Left ventricle myocardium inferior (tissue), 1 donor: ENCODE results near the gene LARGE1. TPM values are rescaled to one million over a fixed set of nuclear protein-coding genes. Genes with fewer than 3 reads are reported as not detected.

ENCODE experiments used
- DNase-seq: peaks from one replicate; pipeline ENCODE4 v3.0.0-alpha.2; 2020
- H3K27ac ChIP-seq: fragments of 200-600 bp; replicated peaks from 2 replicates; pipeline ENCODE4 v1.8.0; 2021
- H3K27me3 ChIP-seq: fragments of 200-600 bp; 2 replicates; pipeline ENCODE4 v1.8.0; 2021; ENCODE audit warnings: low read depth
- H3K36me3 ChIP-seq: fragments of 200-600 bp; 2 replicates; pipeline ENCODE4 v1.8.0; 2021
- H3K4me1 ChIP-seq: fragments of 200-600 bp; 2 replicates; pipeline ENCODE4 v1.8.0; 2021
- H3K4me3 ChIP-seq: fragments of 200-600 bp; 2 replicates; pipeline ENCODE4 v1.8.0; 2021; ENCODE audit warnings: mild to moderate bottlenecking, moderate library complexity
- H3K9me3 ChIP-seq: fragments of 200-600 bp; replicated peaks from 2 replicates; pipeline ENCODE4 v1.8.0; 2021
- intact Hi-C: fragments of 100-400 bp; cut with micrococcal nuclease; formaldehyde crosslinking; loops from one replicate; pipeline ENCODE4 v1.11.0; 2022
- long read RNA-seq: library from polyadenylated mRNA; unstranded; transcript quantifications from one replicate; pipeline ENCODE4 v2.0.0, GENCODE V29; 2021
- total RNA-seq: library from RNA; stranded (reverse); fragmentation: NEBNext Ultra II Directional; extraction: Animal tissue kit (Norgen Biotek cat#: 25700); gene quantifications from one replicate; pipeline ENCODE4 v1.2.1, GENCODE V29; 2021
- TF ChIP-seq, protein P1 (sequence below): fragments of 200-600 bp; IDR thresholded peaks from 2 replicates; pipeline ENCODE4 v1.8.0; 2021; ENCODE audit warnings: antibody characterized with exemption, mild to moderate bottlenecking, borderline replicate concordance
- donor health status: DM: no; HTN: yes; CAD: no; lungs with severe emphysema.

The LARGE1 gene
- total RNA-seq = 117 TPM
- long read RNA-seq, full-length matches to known transcripts = 54 of 203 reads
- long read RNA-seq, partial matches to known transcripts = 111 of 203 reads
- long read RNA-seq, other reads (novel, unspliced or antisense) = 38 of 203 reads

- peak; percentile 36 for DNase-seq
- intact Hi-C loops = no loop called here
- TF ChIP-seq, protein P1, sequence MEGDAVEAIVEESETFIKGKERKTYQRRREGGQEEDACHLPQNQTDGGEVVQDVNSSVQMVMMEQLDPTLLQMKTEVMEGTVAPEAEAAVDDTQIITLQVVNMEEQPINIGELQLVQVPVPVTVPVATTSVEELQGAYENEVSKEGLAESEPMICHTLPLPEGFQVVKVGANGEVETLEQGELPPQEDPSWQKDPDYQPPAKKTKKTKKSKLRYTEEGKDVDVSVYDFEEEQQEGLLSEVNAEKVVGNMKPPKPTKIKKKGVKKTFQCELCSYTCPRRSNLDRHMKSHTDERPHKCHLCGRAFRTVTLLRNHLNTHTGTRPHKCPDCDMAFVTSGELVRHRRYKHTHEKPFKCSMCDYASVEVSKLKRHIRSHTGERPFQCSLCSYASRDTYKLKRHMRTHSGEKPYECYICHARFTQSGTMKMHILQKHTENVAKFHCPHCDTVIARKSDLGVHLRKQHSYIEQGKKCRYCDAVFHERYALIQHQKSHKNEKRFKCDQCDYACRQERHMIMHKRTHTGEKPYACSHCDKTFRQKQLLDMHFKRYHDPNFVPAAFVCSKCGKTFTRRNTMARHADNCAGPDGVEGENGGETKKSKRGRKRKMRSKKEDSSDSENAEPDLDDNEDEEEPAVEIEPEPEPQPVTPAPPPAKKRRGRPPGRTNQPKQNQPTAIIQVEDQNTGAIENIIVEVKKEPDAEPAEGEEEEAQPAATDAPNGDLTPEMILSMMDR = no peak
Measured at GRCh38 chr22:33920197-33920540, at the start of gene LARGE1. Gene LARGE1 (minus strand): TSS chr22:33920476.

GRCh38 chr22:33969045-33969444 lies 48.8 kb upstream of the LARGE1 start:
- TF ChIP-seq, protein P1 = no peak
- intact Hi-C loops = no loop called here

More at GRCh38 chr22:33920197-33920540, at the start of gene LARGE1:
- H3K36me3 ChIP-seq = no peaks in the 10 kb centered on the region
- H3K27ac ChIP-seq = peak within 1 kb of the TSS; percentile 92
- H3K27me3 ChIP-seq = no peaks in the 10 kb centered on the region
- H3K4me1 ChIP-seq = peaks cover 74% of the 10 kb centered on the region
- peak within 1 kb of the TSS; percentile 89 for H3K4me3 ChIP-seq
- no peaks in the 10 kb centered on the region for H3K9me3 ChIP-seq

GRCh38 chr22:33964121-33964520 lies 43.8 kb upstream of the LARGE1 start:
- intact Hi-C loops = no loop called here
- DNase-seq = no peak
- peaks cover 7% of the 10 kb centered on the region for H3K27me3 ChIP-seq
- no peak overlapping the region for H3K27ac ChIP-seq
- H3K4me3 ChIP-seq = no peak overlapping the region
- H3K9me3 ChIP-seq = no peaks in the 10 kb centered on the region
- no peaks in the 10 kb centered on the region for H3K4me1 ChIP-seq
- TF ChIP-seq, protein P1 = no peak
- no peaks in the 10 kb centered on the region for H3K36me3 ChIP-seq

More at GRCh38 chr22:33969045-33969444, 48.8 kb upstream of the LARGE1 start:
- H3K9me3 ChIP-seq = no peaks in the 10 kb centered on the region
- H3K4me1 ChIP-seq = no peaks in the 10 kb centered on the region
- no peak overlapping the region for H3K4me3 ChIP-seq
- H3K36me3 ChIP-seq = no peaks in the 10 kb centered on the region
- H3K27ac ChIP-seq = no peak overlapping the region
- DNase-seq = no peak
- H3K27me3 ChIP-seq = peaks cover 27% of the 10 kb centered on the region

DNA sequence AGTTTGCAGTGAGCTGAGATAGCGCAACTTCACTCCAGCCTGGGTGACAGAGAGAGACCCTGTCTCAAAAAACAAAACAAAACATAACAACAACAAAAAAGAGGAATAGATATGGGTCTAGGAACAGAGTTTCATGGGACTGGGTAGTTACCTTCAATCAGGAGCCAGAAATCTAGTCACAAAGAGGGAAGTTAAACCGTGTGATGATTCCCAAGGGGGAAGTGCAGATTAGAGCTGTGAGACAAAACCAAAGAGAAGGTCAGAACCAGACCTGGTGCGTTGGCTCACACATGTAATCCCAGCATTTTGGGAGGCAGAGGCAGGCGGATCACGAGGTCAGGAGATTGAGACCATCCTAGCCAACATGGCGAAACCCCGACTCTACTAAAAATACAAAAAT lies 42.1 kb upstream of the LARGE1 start:
- Histone ChIP-seq H3K27me3 (peaks cover 7% of the 10 kb centered on the region), H3K4me1 (no peaks in the 10 kb centered on the region), H3K36me3 (no peaks in the 10 kb centered on the region), H3K9me3 (no peaks in the 10 kb centered on the region), H3K27ac (no peak overlapping the region), H3K4me3 (no peak overlapping the region)
- intact Hi-C loops = no loop called here
- TF ChIP-seq, protein P1 = no peak
- DNase-seq = no peak

- no peaks in the 10 kb centered on the region for H3K9me3 ChIP-seq
- H3K27ac ChIP-seq = no peak overlapping the region
- H3K36me3 ChIP-seq = no peaks in the 10 kb centered on the region
- peaks cover 30% of the 10 kb centered on the region for H3K27me3 ChIP-seq
- H3K4me3 ChIP-seq = no peak overlapping the region
- TF ChIP-seq, protein P1 = no peak
- no peaks in the 10 kb centered on the region for H3K4me1 ChIP-seq
- DNase-seq = no peak
- intact Hi-C loops = no loop called here
Measured at GRCh38 chr22:33958741-33959140, 38.5 kb upstream of the LARGE1 start.
